OCI-LY1 (cell line): ENCODE data around the gene TEX50.
"Not testable (repeated sequence)": the region's sequence is repeated elsewhere in the genome, so short reads cannot be mapped to it uniquely, and the experiment has no call there.

Experiments
- CTCF ChIP-seq: fragments of 200-600 bp; sonication (generic), shearing (Covaris generic); IDR thresholded peaks from 2 replicates; pipeline ENCODE4 v1.5.1; 2017; ENCODE audit warnings: mild to moderate bottlenecking, antibody characterized with exemption, low read length, moderate library complexity, mixed read lengths
- EZH2 ChIP-seq: fragments of 200-600 bp; sonication (generic), shearing (Covaris generic); IDR thresholded peaks from 2 replicates; pipeline ENCODE4 v1.8.0; 2017; ENCODE audit warnings: borderline replicate concordance, mixed run types, mild to moderate bottlenecking, antibody characterized with exemption, low read length, moderate library complexity, mixed read lengths

GRCh38 chr1:173613086-173613485 is 22.1 kb upstream of the TEX50 start:
- not testable (repeated sequence) for TF ChIP-seq EZH2, CTCF
